GM12878 (cell line): ENCODE data around the gene HAO1. TPM values are rescaled to one million over a fixed set of nuclear protein-coding genes. Genes with fewer than 3 reads are reported as not detected.

Experiments
- ATAC-seq: fragments of 200-7000 bp; cut with Tn5 transposase; 3 replicates; pipeline ENCODE4 v1.9.1; 2020; ENCODE audit warnings: mild to moderate bottlenecking, moderate library complexity
- BruUV-seq: library from RNA; stranded (reverse); fragments of 400-500 nt; replicated peaks from 2 replicates; lab custom pipeline; 2021; lab: Mats Ljungman, UMichigan
- CTCF ChIA-PET: fragments of 300-600 bp; sonication (Branson Sonifier 250); formaldehyde crosslinking; extraction: SDS; loops from one replicate; lab custom pipeline; 2021; ENCODE audit warnings: inconsistent platforms; lab: Yijun Ruan, JAX
- POLR2A ChIA-PET: fragments of 350-600 bp; formaldehyde crosslinking; extraction: SDS; loops from one replicate; lab custom pipeline; 2021; ENCODE audit warnings: inconsistent platforms; lab: Charles Lee
- RAD21 ChIA-PET: fragments of 300-600 bp; sonication (Branson Sonifier 250); formaldehyde crosslinking; loops from one replicate; lab custom pipeline; 2023; ENCODE audit warnings: antibody characterized with exemption; ENCODE audit not compliant: unreplicated experiment; lab: Charles Lee
- SMC1A ChIA-PET: fragments of 300-600 bp; sonication (Branson Sonifier 250); formaldehyde crosslinking; loops from one replicate; lab custom pipeline; 2023; ENCODE audit not compliant: unreplicated experiment, uncharacterized antibody; lab: Charles Lee
- DNase-seq: peaks from one replicate; pipeline ENCODE4 v3.0.0-alpha.2; 2011; ENCODE audit warnings: low read depth, low spot score
- FAIRE-seq: peaks from 3 replicates; lab custom pipeline; 2011; peaks lifted over from hg19 to GRCh38; lab: Jason Lieb, UNC
- H2AFZ ChIP-seq: 2 replicates; pipeline ENCODE4 v1.6.0; 2011; ENCODE audit warnings: low read depth, low read length, control low read depth; ENCODE audit not compliant: control insufficient read depth
- H3K27ac ChIP-seq: 2 replicates; pipeline ENCODE4 v1.5.1; 2011; ENCODE audit warnings: control low read depth; ENCODE audit not compliant: control insufficient read depth, insufficient read depth
- H3K27me3 ChIP-seq, 2 experiments: replicated peaks in 1 of 2; 2 replicates each; pipeline versions ENCODE4 v1.6.0 to v1.6.1; 2011; ENCODE audit warnings: low read length in 1 of 2; ENCODE audit not compliant: control insufficient read depth in 2 of 2, insufficient read depth in 2 of 2
- H3K36me3 ChIP-seq, 2 experiments: 2 replicates each; pipeline ENCODE4 v1.5.1; 2011; ENCODE audit warnings: low read length in 1 of 2; ENCODE audit not compliant: control insufficient read depth in 2 of 2, insufficient read depth in 2 of 2
- H3K4me1 ChIP-seq: 2 replicates; pipeline ENCODE4 v1.6.1; 2011; ENCODE audit warnings: mild to moderate bottlenecking, low read length, moderate library complexity, mixed read lengths; ENCODE audit not compliant: control insufficient read depth, insufficient read depth
- H3K4me2 ChIP-seq: 2 replicates; pipeline ENCODE4 v1.6.0; 2011; ENCODE audit warnings: control low read depth; ENCODE audit not compliant: control insufficient read depth, insufficient read depth
- H3K4me3 ChIP-seq: fragments of 200-600 bp; sonication (generic); 2 replicates; pipeline ENCODE4 v1.5.1; 2016
- H3K79me2 ChIP-seq: 2 replicates; pipeline ENCODE4 v1.6.0; 2011; ENCODE audit warnings: low read length; ENCODE audit not compliant: control insufficient read depth, insufficient read depth
- H3K9ac ChIP-seq: 2 replicates; pipeline ENCODE4 v1.8.0; 2011; ENCODE audit warnings: low read length, control low read depth, mixed read lengths; ENCODE audit not compliant: control insufficient read depth, insufficient read depth
- H3K9me3 ChIP-seq: replicated peaks from 3 replicates; pipeline ENCODE4 v1.5.1; 2011; ENCODE audit warnings: mild to moderate bottlenecking, low read length; ENCODE audit not compliant: control insufficient read depth, insufficient read depth
- H4K20me1 ChIP-seq: 2 replicates; pipeline ENCODE4 v1.6.0; 2011; ENCODE audit not compliant: control insufficient read depth, insufficient read depth
- ASH2L ChIP-seq: fragments of 300-600, 200-600 bp; sonication (generic); IDR thresholded peaks from 2 replicates; pipeline ENCODE4 v1.6.1; 2017; ENCODE audit warnings: low read depth, mild to moderate bottlenecking, borderline replicate concordance
- IKZF2 ChIP-seq, 2 experiments: fragments of 450-650 bp; IDR thresholded peaks; 2 replicates each; pipeline ENCODE4 v1.6.1; 2017; ENCODE audit warnings: mild to moderate bottlenecking in 2 of 2, moderate library complexity in 2 of 2
- NFYB ChIP-seq: IDR thresholded peaks from 2 replicates; pipeline ENCODE4 v1.6.1; 2011; ENCODE audit warnings: low read depth, mild to moderate bottlenecking, low read length, improper control_type of control experiment, moderate library complexity; ENCODE audit not compliant: insufficient read depth
- PRDM15 ChIP-seq: fragments of 450-650 bp; formaldehyde crosslinking; IDR thresholded peaks from 2 replicates; pipeline ENCODE4 v1.4.0; 2020; ENCODE audit warnings: mild to moderate bottlenecking, moderate library complexity
- ZBTB33 ChIP-seq: fragments of 450-650 bp; IDR thresholded peaks from 2 replicates; pipeline ENCODE4 v1.6.1; 2017; ENCODE audit warnings: mild to moderate bottlenecking
- ZNF384 ChIP-seq: IDR thresholded peaks from 2 replicates; pipeline ENCODE4 v1.6.1; 2012; ENCODE audit warnings: low read depth, mild to moderate bottlenecking, low read length, improper control_type of control experiment, borderline replicate concordance
- WGBS: methylation state at CpG from one replicate; pipeline ENCODE4 v1.1.6; 2016; ENCODE audit warnings: low lambda C conversion rate; ENCODE audit not compliant: insufficient replicate concordance, insufficient coverage; ENCODE audit errors: missing lambda C conversion rate; 5-methylcytosine and 5-hydroxymethylcytosine counted together
- in situ Hi-C: fragments of 300-500 bp; cut with MboI; formaldehyde crosslinking; loops from 9 replicates; pipeline ENCODE4 v1.14.3; 2018; ENCODE audit warnings: mixed read lengths
- intact Hi-C: fragments of 100-400 bp; cut with micrococcal nuclease; formaldehyde crosslinking; loops from one replicate; pipeline ENCODE4 v1.14.2; 2022; ENCODE audit not compliant: unreplicated experiment
- polyA plus RNA-seq, 11 experiments: library from polyadenylated mRNA; depleted of rRNA in 4 of 11; unstranded in 6 of 11; stranded (reverse) in 5 of 11; fragments of >200 nt; fragmentation: Nextera tagmentation in 4 of 11; fragmentation: Illumina TruSeq in 1 of 11; extraction: Ambion mirVana in 4 of 11; extraction: Trizol in 1 of 11; gene quantifications; 1 replicate in 1 of 11; 2 replicates in 10 of 11; pipeline versions ENCODE4 v1.2.1 to v1.2.3, GENCODE V29; 2011 to 2016; ENCODE audit warnings: inconsistent platforms in 2 of 11, missing spikeins in 2 of 11, low read depth in 1 of 11
- total RNA-seq, 4 experiments: library from RNA; depleted of rRNA in 3 of 4; stranded (reverse); fragments of >200 nt in 3 of 4; fragmentation: Illumina TruSeq in 1 of 4; extraction: Trizol in 1 of 4; gene quantifications; 2 replicates each; pipeline versions ENCODE4 v1.2.1 to v1.2.3, GENCODE V29; 2013 to 2021
- TF ChIP-seq, protein P1 (sequence below): IDR thresholded peaks from 2 replicates; pipeline ENCODE4 v1.6.1; 2012; ENCODE audit warnings: mild to moderate bottlenecking, low read depth, low read length

Gene HAO1
- total and polyA plus RNA-seq, 10 of the 15 experiments (the other 5 are each of a cell fraction or from before 2014, with no cell fraction given): 0.03 to 0.29 (median 0.05) TPM; not detected in 7

GRCh38 chr20:7879883-7880282, 60.4 kb downstream of the HAO1 start (continued):
- TF ChIP-seq, protein P1, sequence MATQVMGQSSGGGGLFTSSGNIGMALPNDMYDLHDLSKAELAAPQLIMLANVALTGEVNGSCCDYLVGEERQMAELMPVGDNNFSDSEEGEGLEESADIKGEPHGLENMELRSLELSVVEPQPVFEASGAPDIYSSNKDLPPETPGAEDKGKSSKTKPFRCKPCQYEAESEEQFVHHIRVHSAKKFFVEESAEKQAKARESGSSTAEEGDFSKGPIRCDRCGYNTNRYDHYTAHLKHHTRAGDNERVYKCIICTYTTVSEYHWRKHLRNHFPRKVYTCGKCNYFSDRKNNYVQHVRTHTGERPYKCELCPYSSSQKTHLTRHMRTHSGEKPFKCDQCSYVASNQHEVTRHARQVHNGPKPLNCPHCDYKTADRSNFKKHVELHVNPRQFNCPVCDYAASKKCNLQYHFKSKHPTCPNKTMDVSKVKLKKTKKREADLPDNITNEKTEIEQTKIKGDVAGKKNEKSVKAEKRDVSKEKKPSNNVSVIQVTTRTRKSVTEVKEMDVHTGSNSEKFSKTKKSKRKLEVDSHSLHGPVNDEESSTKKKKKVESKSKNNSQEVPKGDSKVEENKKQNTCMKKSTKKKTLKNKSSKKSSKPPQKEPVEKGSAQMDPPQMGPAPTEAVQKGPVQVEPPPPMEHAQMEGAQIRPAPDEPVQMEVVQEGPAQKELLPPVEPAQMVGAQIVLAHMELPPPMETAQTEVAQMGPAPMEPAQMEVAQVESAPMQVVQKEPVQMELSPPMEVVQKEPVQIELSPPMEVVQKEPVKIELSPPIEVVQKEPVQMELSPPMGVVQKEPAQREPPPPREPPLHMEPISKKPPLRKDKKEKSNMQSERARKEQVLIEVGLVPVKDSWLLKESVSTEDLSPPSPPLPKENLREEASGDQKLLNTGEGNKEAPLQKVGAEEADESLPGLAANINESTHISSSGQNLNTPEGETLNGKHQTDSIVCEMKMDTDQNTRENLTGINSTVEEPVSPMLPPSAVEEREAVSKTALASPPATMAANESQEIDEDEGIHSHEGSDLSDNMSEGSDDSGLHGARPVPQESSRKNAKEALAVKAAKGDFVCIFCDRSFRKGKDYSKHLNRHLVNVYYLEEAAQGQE: no peak
- TF ChIP-seq PRDM15 (CRISPR knock-in tag) (no peak), IKZF2 (IDR thresholded peaks at IDR 0.05) (no peak), NFYB (no peak)
- TF ChIP-seq, all 136 proteins: peak for 0

- FAIRE-seq (no peak), DNase-seq (no peak), ATAC-seq (no peak)
- BruUV-seq: no TSS peak
- TF ChIP-seq ZBTB33 (no peak), ASH2L (no peak), ZNF384 (no peak)
- Histone ChIP-seq H3K9ac (no peak overlapping the region), H2AFZ (no peak overlapping the region), H3K9me3 (no peaks in the 10 kb centered on the region), H3K4me1 (no peaks in the 10 kb centered on the region), H3K4me2 (no peak overlapping the region), H4K20me1 (no peaks in the 10 kb centered on the region), H3K27me3 (no peaks in the 10 kb centered on the region), H3K36me3 (no peaks in the 10 kb centered on the region), H3K27ac (no peak overlapping the region), H3K79me2 (no peaks in the 10 kb centered on the region), H3K4me3 (no peak overlapping the region)
- CTCF ChIA-PET: interaction anchor here (0.6 to 1.7 kb wide), 5 partner anchors 8 to 1274 kb away, joined by 3 to 8 read pairs (median 3); no protein-coding TSS in a partner anchor
- intact Hi-C loops (no loop called here), in situ Hi-C loops (loop anchor here (25.0 kb wide), 1 partner anchor 1106 kb away; the partner anchor contains the start of gene BMP2)
- SMC1A ChIA-PET: interaction anchor here (1.4 kb wide), 1 partner anchor 9 kb away, joined by 4 read pairs; no protein-coding TSS in a partner anchor
- 2% methylated on average over 2 of the region's 2 CpGs for WGBS
- POLR2A ChIA-PET: no interaction called here
- RAD21 ChIA-PET: no interaction called here
Observed at GRCh38 chr20:7868108-7868507, 72.2 kb downstream of the HAO1 start.
